HL-60 (cell line): ENCODE results near the gene PTBP2.

Source experiments
- GABPA ChIP-seq: IDR thresholded peaks from 2 replicates; pipeline ENCODE4 v1.6.1; 2012; ENCODE audit warnings: low read depth
- POLR2AphosphoS5 ChIP-seq: IDR thresholded peaks from 2 replicates; pipeline ENCODE4 v1.6.1; 2012; ENCODE audit warnings: low read depth
- SPI1 ChIP-seq: IDR thresholded peaks from 2 replicates; pipeline ENCODE4 v1.6.1; 2012; ENCODE audit warnings: low read depth, mild to moderate bottlenecking, borderline replicate concordance
- TF ChIP-seq, protein P1 (sequence below): IDR thresholded peaks from one replicate; pipeline ENCODE4 v1.5.1; 2011; ENCODE audit warnings: low read length, control low read depth, inconsistent platforms; ENCODE audit not compliant: insufficient read depth
- TF ChIP-seq, protein P2 (sequence below): IDR thresholded peaks from 2 replicates; pipeline ENCODE4 v1.6.1; 2012; ENCODE audit warnings: low read depth; ENCODE audit not compliant: insufficient replicate concordance

DNA sequence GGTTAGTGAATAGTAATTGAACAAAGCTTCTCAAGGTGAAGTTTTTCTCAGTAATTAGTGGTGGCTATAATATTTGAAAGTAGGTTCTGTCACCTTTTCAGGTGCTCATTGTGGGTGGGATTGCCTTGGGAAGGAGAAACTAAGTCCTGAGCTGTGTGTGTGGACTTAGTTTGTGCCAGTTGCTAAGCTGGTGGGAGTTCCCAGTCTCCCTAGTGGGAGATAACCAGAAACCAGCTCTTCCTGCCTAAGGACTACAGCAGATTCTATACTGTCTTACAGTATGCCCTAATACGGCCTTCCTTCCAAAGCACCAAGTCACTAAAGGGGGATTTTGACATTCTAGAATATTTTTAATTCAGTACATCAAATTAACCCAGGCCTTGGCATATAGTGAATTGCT lies 94.3 kb downstream of the PTBP2 start:
- TF ChIP-seq, protein P1, sequence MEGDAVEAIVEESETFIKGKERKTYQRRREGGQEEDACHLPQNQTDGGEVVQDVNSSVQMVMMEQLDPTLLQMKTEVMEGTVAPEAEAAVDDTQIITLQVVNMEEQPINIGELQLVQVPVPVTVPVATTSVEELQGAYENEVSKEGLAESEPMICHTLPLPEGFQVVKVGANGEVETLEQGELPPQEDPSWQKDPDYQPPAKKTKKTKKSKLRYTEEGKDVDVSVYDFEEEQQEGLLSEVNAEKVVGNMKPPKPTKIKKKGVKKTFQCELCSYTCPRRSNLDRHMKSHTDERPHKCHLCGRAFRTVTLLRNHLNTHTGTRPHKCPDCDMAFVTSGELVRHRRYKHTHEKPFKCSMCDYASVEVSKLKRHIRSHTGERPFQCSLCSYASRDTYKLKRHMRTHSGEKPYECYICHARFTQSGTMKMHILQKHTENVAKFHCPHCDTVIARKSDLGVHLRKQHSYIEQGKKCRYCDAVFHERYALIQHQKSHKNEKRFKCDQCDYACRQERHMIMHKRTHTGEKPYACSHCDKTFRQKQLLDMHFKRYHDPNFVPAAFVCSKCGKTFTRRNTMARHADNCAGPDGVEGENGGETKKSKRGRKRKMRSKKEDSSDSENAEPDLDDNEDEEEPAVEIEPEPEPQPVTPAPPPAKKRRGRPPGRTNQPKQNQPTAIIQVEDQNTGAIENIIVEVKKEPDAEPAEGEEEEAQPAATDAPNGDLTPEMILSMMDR, result no peak
- TF ChIP-seq POLR2AphosphoS5, result no peak
- no peak for TF ChIP-seq SPI1
- TF ChIP-seq, protein P2, sequence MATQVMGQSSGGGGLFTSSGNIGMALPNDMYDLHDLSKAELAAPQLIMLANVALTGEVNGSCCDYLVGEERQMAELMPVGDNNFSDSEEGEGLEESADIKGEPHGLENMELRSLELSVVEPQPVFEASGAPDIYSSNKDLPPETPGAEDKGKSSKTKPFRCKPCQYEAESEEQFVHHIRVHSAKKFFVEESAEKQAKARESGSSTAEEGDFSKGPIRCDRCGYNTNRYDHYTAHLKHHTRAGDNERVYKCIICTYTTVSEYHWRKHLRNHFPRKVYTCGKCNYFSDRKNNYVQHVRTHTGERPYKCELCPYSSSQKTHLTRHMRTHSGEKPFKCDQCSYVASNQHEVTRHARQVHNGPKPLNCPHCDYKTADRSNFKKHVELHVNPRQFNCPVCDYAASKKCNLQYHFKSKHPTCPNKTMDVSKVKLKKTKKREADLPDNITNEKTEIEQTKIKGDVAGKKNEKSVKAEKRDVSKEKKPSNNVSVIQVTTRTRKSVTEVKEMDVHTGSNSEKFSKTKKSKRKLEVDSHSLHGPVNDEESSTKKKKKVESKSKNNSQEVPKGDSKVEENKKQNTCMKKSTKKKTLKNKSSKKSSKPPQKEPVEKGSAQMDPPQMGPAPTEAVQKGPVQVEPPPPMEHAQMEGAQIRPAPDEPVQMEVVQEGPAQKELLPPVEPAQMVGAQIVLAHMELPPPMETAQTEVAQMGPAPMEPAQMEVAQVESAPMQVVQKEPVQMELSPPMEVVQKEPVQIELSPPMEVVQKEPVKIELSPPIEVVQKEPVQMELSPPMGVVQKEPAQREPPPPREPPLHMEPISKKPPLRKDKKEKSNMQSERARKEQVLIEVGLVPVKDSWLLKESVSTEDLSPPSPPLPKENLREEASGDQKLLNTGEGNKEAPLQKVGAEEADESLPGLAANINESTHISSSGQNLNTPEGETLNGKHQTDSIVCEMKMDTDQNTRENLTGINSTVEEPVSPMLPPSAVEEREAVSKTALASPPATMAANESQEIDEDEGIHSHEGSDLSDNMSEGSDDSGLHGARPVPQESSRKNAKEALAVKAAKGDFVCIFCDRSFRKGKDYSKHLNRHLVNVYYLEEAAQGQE, result no peak
- TF ChIP-seq GABPA, result no peak
